BLaER1 (cell line): ENCODE measurements around the gene UTF1.

Experiments
- H3K27ac ChIP-seq: shearing (Covaris generic); formaldehyde crosslinking; 2 replicates; pipeline ENCODE4 v1.8.1; 2022
- H3K27me3 ChIP-seq: shearing (Covaris generic); formaldehyde crosslinking; 2 replicates; pipeline ENCODE4 v1.8.1; 2022
- H3K36me3 ChIP-seq: shearing (Covaris generic); formaldehyde crosslinking; 2 replicates; pipeline ENCODE4 v1.8.1; 2022
- H3K4me1 ChIP-seq: shearing (Covaris generic); formaldehyde crosslinking; 2 replicates; pipeline ENCODE4 v1.8.1; 2022
- H3K4me2 ChIP-seq: shearing (Covaris generic); formaldehyde crosslinking; 2 replicates; pipeline ENCODE4 v1.8.1; 2022
- H3K4me3 ChIP-seq: shearing (Covaris generic); formaldehyde crosslinking; 2 replicates; pipeline ENCODE4 v1.8.1; 2022
- H3K9ac ChIP-seq: shearing (Covaris generic); formaldehyde crosslinking; 2 replicates; pipeline ENCODE4 v1.8.1; 2022
- H3K9me3 ChIP-seq: shearing (Covaris generic); formaldehyde crosslinking; 2 replicates; pipeline ENCODE4 v1.8.1; 2022
- H4K20me1 ChIP-seq: shearing (Covaris generic); formaldehyde crosslinking; 2 replicates; pipeline ENCODE4 v1.8.1; 2022
- Cebpa-rat ChIP-seq: shearing (Covaris generic); IDR thresholded peaks from 2 replicates; pipeline ENCODE4 v1.8.1; 2022

UTF1 gene

DNA sequence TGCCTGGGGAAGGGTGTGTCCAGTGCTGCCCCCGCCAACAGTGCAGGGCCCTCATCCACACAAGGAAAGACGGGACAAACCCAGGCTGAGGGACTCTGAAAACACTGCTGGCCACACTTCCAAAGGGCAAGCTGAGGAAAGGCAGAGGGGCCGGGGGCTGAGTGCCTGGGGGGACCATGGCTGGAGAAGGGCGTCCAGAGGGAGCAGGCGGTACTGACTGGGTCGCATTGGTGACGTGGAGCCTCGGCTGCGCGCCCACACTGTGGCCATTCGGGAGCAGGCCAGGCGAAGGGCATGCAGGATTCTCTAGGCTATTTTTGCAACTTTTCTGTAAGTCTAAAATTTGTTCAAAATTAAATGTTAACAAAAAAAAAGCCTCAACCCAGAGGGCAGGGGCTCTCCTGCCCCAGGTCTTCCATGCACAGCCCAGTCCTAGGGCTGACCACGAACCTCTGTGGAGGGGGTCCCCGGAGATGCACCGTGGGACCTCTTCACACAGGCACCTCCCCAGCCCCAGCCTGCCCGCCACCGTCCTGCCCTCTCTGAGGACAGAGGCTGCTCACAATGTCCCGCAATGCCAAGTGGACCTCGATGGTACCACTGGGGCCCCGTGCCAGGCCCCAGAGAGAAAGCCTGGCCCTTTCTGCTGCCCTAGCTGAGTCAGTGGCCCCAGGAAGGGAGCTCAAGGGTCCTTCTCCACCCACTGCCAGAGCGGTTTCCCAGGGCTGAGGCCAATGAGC, 36.2 kb downstream of the UTF1 start:
- H3K9ac ChIP-seq = no peak overlapping the region
- no peaks in the 10 kb centered on the region; the same call in 1 of the 2 replicates for H3K36me3 ChIP-seq
- H3K4me3 ChIP-seq = no peak overlapping the region
- H3K4me2 ChIP-seq = no peak overlapping the region
- no peak overlapping the region for H3K27ac ChIP-seq
- peaks cover 45% of the 10 kb centered on the region for H3K4me1 ChIP-seq
- no peaks in the 10 kb centered on the region; the same call in none of the 2 replicates for H4K20me1 ChIP-seq
- no peak for TF ChIP-seq Cebpa-rat
- H3K27me3 ChIP-seq = peaks cover 14% of the 10 kb centered on the region
- no peaks in the 10 kb centered on the region for H3K9me3 ChIP-seq

DNA sequence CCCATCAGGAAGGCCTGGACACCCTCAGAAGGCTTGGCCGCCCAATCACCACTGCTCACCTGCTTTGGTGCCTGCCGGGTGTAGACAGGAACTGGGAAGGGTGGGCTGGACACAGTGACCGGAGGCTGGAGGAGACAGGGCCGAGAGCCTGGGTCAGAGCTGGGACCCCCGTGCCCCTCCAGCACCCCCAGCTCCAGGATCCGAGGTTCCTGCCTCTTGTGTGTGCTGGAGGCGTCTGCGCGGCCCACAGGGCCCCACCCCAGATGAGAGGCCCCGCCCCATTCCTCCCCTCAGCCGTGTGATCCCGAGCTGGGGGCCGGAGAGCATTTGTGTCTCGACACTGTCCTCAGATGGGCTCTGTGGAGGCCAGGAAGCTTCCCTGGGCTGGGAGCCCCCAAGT, 37.3 kb downstream of the UTF1 start:
- H3K4me3 ChIP-seq = no peak overlapping the region
- H3K4me1 ChIP-seq = peaks cover 41% of the 10 kb centered on the region
- H3K9me3 ChIP-seq = no peaks in the 10 kb centered on the region
- no peak overlapping the region for H3K27ac ChIP-seq
- no peaks in the 10 kb centered on the region; the same call in none of the 2 replicates for H4K20me1 ChIP-seq
- H3K27me3 ChIP-seq = peaks cover 14% of the 10 kb centered on the region
- no peak overlapping the region for H3K9ac ChIP-seq
- H3K4me2 ChIP-seq = no peak overlapping the region
- TF ChIP-seq Cebpa-rat = no peak
- no peaks in the 10 kb centered on the region; the same call in 1 of the 2 replicates for H3K36me3 ChIP-seq

DNA sequence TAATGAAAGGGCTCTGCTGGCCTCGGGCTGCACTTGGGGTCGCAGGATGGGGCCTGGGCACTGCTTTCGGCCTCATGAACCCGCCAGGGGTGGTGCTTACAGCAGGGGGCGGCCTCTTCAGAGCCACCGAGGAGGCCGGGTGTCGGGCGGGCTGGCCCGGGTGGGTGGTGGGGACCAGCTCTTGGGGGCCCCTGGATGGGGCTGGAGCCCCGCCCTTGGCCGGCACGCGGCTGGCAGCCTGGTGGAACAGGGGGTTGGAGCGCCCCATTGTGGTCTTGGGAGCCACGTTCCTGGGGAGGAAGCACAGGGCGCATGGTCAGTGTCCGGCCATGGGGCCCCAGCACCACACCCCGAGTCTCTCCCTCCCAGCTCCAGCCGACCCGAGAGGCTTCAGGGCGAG, 37.8 kb downstream of the UTF1 start:
- Histone ChIP-seq H3K27me3 (peaks cover 9% of the 10 kb centered on the region), H3K36me3 (no peaks in the 10 kb centered on the region; the same call in 1 of the 2 replicates), H4K20me1 (no peaks in the 10 kb centered on the region; the same call in 1 of the 2 replicates), H3K27ac (no peak overlapping the region), H3K4me1 (peaks cover 35% of the 10 kb centered on the region), H3K4me2 (no peak overlapping the region), H3K9me3 (no peaks in the 10 kb centered on the region), H3K4me3 (no peak overlapping the region), H3K9ac (no peak overlapping the region)
- no peak for TF ChIP-seq Cebpa-rat

DNA sequence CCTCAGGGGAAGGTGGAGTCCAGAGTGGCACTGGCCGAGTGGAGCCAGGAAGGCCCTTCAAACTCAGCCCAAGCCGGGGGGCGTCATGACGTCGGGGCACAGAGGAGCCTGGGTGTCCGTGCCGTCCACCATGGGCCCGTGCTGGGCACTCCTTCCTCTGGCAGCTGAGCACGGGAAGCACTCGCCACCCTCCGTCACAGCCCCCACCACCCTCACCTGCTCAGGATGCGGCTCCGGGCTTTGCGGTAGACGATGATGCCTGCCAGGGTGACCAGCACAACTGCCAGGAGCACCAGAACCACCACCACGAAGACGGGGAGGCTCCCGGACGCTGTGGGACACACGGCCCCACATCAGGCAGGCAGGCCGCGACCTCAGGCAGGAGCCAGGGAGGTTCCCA, 38.5 kb downstream of the UTF1 start:
- Histone ChIP-seq H3K27ac (no peak overlapping the region), H3K4me2 (no peak overlapping the region), H3K27me3 (peaks cover 2% of the 10 kb centered on the region), H4K20me1 (no peaks in the 10 kb centered on the region; the same call in 1 of the 2 replicates), H3K36me3 (no peaks in the 10 kb centered on the region; the same call in 1 of the 2 replicates), H3K9me3 (no peaks in the 10 kb centered on the region), H3K4me1 (peaks cover 28% of the 10 kb centered on the region), H3K9ac (no peak overlapping the region), H3K4me3 (no peak overlapping the region)
- no peak for TF ChIP-seq Cebpa-rat

DNA sequence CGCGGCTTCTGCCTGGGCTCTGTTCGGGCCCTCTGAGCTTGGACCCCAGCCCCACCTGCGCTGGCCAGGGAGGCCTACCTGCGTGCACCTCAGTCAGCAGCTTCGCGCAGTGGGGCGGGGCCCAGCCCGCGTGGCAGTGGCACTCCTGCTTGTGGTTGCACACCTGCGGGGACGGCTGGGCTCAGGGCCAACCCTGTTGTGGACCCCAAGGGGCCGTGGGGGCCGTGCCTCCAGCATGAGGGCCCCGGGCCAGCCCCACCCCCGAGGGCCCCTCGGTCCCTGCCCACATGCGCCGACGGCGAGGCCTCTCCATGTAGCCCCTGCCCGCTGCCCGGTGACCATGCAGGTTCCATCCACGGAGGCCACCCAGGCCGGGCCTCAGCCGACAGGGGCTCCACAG, 39.4 kb downstream of the UTF1 start:
- Histone ChIP-seq H3K4me2 (peak overlapping the region; percentile 39), H3K36me3 (no peaks in the 10 kb centered on the region; the same call in 1 of the 2 replicates), H3K9me3 (no peaks in the 10 kb centered on the region), H4K20me1 (no peaks in the 10 kb centered on the region; the same call in 1 of the 2 replicates), H3K4me3 (no peak overlapping the region), H3K9ac (no peak overlapping the region), H3K27me3 (no peaks in the 10 kb centered on the region), H3K27ac (0 out of 2 replicates have a peak overlapping the region, but pooled peaks have one; percentile 2), H3K4me1 (peaks cover 20% of the 10 kb centered on the region)
- TF ChIP-seq Cebpa-rat = no peak

DNA sequence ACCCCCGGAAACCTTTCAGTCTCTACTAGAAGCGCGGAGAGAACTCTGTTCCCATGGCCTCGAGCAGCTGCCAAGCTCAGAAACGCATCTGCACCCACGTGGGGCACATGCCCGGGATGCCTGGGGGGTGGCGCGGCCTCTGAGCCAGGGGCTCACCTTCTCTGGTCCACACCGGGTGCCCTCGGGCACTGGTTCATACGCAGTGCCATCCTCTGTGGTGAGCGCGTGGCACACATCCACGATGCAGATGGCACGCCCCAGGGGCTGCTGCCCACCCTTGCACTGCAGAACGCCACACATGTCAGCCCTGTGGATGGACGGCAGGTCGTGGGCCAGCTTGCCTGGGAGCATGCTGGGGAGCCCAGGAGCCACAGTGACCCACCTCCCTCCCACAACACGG, 40.2 kb downstream of the UTF1 start:
- Histone ChIP-seq H3K9me3 (no peaks in the 10 kb centered on the region), H3K4me2 (peak overlapping the region; percentile 39), H3K9ac (no peak overlapping the region), H3K27ac (no peak overlapping the region), H4K20me1 (peaks cover 8% of the 10 kb centered on the region), H3K27me3 (peaks cover 8% of the 10 kb centered on the region), H3K4me3 (no peak overlapping the region), H3K36me3 (no peaks in the 10 kb centered on the region; the same call in 1 of the 2 replicates), H3K4me1 (peaks cover 25% of the 10 kb centered on the region)
- no peak for TF ChIP-seq Cebpa-rat

DNA sequence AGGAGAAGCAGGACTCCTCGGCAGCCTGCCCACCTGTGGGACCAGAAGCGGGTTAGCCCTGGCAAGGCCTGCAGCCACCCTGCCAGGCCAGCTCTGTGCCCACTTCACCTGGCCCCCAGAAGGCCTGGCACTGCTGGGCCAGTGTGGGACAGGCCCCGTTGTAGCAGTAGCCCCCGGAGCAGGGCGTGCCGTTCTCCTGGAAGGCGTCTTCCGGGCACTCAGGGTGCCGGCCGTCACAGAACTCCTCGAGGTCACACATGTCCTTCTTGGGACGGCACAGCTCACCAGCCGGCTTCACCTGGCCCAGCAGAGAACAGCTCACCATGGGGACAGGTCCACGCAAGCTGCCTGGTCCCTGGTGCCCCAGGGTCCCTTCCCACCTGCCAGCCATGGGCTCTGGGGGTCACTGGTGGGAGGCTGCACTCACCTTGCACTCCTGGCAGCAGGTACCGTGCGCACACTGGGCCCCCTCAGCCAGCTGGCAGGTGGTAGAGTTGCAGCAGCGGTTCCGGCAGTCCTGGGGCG, 40.8 kb downstream of the UTF1 start:
- Histone ChIP-seq H3K27me3 (peaks cover 14% of the 10 kb centered on the region), H4K20me1 (peaks cover 15% of the 10 kb centered on the region), H3K4me1 (peaks cover 31% of the 10 kb centered on the region), H3K4me2 (no peak overlapping the region), H3K4me3 (no peak overlapping the region), H3K27ac (no peak overlapping the region), H3K9me3 (no peaks in the 10 kb centered on the region), H3K9ac (no peak overlapping the region), H3K36me3 (no peaks in the 10 kb centered on the region; the same call in 1 of the 2 replicates)
- no peak for TF ChIP-seq Cebpa-rat

DNA sequence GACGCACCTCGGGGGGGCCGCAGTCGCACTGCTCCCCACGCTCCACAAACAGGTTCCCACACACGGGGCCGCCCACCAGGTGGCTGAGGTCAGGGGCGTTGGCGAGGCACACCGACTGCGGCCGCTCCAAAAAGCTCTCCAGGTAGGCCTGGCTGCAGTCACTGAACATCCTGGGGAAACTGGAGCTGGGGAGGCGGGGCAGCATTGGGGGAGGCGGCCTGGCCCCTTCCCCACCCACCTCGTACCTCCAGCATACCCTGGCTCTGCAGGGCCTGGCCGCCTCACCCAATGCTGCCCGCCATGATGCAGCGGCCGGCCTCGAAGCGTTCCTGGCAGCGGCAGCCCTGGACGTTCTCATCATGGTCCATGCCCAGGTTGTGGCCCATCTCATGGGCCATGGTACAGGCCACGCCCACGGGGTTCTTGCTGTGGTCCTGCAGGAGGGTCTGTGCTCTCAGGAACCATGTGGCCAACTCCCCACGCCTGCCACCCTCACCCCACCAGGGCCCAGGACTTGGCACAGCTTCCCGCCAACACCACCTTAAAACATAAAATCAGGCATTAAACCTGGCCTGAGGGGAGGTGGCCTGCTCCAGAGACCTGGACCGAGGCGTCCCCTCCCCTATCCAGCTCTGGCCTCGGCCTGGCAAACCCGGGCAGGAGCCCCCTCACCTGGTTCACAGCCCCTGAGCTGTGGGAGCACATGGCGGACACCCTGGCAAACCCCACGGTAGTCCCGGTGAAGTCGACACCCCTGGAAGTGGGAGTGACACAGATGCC, 41.7 kb downstream of the UTF1 start:
- Histone ChIP-seq H4K20me1 (peaks cover 23% of the 10 kb centered on the region), H3K9me3 (no peaks in the 10 kb centered on the region), H3K27ac (no peak overlapping the region), H3K4me3 (no peak overlapping the region), H3K4me1 (peaks cover 40% of the 10 kb centered on the region), H3K27me3 (peaks cover 23% of the 10 kb centered on the region), H3K9ac (no peak overlapping the region), H3K36me3 (no peaks in the 10 kb centered on the region; the same call in 1 of the 2 replicates), H3K4me2 (no peak overlapping the region)
- no peak for TF ChIP-seq Cebpa-rat

DNA sequence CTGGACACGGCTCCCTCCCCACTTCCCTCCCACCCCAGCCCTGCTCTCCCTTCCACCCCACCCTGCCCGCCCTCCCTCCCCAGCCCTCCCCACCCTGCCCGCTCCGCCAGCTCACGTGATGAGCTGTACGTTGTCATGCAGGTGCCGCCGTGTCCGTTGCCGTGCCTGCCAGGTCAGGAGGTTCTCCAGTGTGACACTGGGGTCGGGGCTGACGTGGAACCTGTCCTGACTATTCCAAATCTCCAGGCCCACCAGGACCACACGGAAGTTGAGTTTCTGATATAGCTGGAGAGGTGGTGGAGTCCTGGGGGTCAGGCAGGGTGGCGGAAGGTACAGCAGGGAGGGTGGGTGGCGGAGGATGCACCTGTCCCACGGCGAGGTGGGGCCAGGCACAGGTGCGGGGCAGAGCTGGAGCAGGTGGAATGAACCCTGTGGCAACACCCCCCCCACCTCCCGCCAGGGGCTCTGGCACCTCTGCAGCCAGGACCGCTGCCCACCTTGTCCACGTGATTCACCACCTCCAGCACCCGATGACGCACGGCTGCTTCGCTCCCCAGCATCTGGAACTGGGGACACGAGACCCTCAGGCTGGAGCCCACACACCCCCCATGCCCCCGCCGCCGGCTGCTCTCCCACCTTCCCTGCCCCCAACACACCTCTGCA, 42.4 kb downstream of the UTF1 start:
- Histone ChIP-seq H3K9ac (no peak overlapping the region), H4K20me1 (peaks cover 31% of the 10 kb centered on the region), H3K36me3 (peaks cover under 1% of the 10 kb centered on the region; the same call in 1 of the 2 replicates), H3K27ac (no peak overlapping the region), H3K9me3 (no peaks in the 10 kb centered on the region), H3K4me2 (no peak overlapping the region), H3K27me3 (peaks cover 30% of the 10 kb centered on the region), H3K4me3 (no peak overlapping the region), H3K4me1 (peaks cover 47% of the 10 kb centered on the region)
- TF ChIP-seq Cebpa-rat = no peak
